ENCODE data around the gene RPP40. TPM values are rescaled to one million over a fixed set of nuclear protein-coding genes. Genes with fewer than 3 reads are reported as not detected.

The RPP40 gene, protein sequence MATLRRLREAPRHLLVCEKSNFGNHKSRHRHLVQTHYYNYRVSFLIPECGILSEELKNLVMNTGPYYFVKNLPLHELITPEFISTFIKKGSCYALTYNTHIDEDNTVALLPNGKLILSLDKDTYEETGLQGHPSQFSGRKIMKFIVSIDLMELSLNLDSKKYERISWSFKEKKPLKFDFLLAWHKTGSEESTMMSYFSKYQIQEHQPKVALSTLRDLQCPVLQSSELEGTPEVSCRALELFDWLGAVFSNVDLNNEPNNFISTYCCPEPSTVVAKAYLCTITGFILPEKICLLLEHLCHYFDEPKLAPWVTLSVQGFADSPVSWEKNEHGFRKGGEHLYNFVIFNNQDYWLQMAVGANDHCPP
- 1 to 10 TPM; 5.0 to 6.2 TPM for total RNA-seq

DNA sequence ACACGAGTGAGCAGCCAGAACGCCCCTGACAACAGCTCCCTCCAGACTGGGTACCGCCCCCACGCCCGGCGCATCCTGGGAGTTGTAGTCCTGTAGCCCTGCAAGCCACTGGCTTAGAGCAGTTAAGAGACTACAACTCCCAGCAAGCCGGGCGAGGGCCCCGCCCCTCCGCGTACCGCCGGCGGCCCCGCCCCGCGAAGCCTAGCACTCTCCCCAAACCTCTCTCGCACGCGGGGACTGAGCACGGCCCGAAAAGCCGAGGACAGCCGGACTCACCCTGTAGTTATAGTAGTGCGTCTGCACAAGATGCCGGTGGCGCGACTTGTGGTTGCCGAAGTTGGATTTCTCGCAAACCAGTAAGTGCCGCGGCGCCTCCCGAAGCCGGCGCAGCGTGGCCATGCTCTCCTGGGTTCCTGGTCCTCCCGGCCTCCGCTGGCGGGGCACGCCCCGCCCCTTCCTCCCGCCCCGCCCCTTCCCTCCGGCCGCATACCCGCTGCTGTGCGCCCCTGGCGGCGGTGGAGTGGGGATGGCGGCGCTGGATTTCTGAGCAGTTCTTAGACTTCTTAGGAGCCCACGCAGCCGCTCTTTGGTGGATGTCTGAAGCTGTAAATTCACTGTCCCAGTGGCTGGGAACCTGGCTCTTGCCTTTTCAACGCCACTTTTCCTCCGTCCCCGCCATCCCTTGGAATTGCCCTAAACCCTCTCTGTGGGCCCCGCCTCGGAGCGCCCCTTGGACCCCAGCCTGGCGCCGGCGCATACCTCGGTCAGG lies at the start of gene RPP40:
Gene RPP40 (minus strand): TSS at position 434 of the 769 bp plus-strand sequence. CDS start 35 bp downstream, at position 399.

Other genes starting within 250 kb of the RPP40 start
- gene CDYL, start 227.6 kb downstream of the RPP40 start, total RNA-seq: 10 to 100 TPM; 22.6 to 25.5 TPM
- gene PPP1R3G, start 81.3 kb upstream of the RPP40 start, total RNA-seq: under 1 TPM; 0.15 to 0.22 TPM